Effector memory CD4-positive, alpha-beta T cell (primary cell): Measurements from ENCODE around the gene RNF138.
"Not testable (repeated sequence)": the region's sequence is repeated elsewhere in the genome, so short reads cannot be mapped to it uniquely, and the experiment has no call there.

Experiments used
- DNase-seq, 3 donors: peaks; one replicate each; pipeline ENCODE4 v3.0.0-alpha.2; 2020
- H3K27ac ChIP-seq: 2 replicates; pipeline ENCODE4 v1.7.0; 2013; ENCODE audit warnings: mild to moderate bottlenecking, low read length, moderate library complexity; ENCODE audit not compliant: insufficient read depth, poor library complexity, severe bottlenecking
- H3K27me3 ChIP-seq: replicated peaks from 2 replicates; pipeline ENCODE4 v1.7.0; 2013; ENCODE audit warnings: mild to moderate bottlenecking, low read length; ENCODE audit not compliant: insufficient read depth, control insufficient read depth, poor library complexity, severe bottlenecking
- H3K36me3 ChIP-seq: 2 replicates; pipeline ENCODE4 v1.7.0; 2013; ENCODE audit warnings: mild to moderate bottlenecking, low read length, moderate library complexity; ENCODE audit not compliant: control insufficient read depth, insufficient read depth
- H3K4me1 ChIP-seq: 2 replicates; pipeline ENCODE4 v1.7.0; 2013; ENCODE audit warnings: low read length, mild to moderate bottlenecking; ENCODE audit not compliant: control insufficient read depth, insufficient read depth, poor library complexity, severe bottlenecking
- H3K4me3 ChIP-seq: 2 replicates; pipeline ENCODE4 v1.7.0; 2013; ENCODE audit warnings: low read length, low read depth, mild to moderate bottlenecking; ENCODE audit not compliant: insufficient read depth, poor library complexity, severe bottlenecking
- H3K9me3 ChIP-seq: 2 replicates; pipeline ENCODE4 v1.7.0; 2013; ENCODE audit warnings: mild to moderate bottlenecking, low read length, moderate library complexity; ENCODE audit not compliant: control insufficient read depth

RNF138 gene

GRCh38 chr18:32126538-32126937 lies 34.9 kb downstream of the RNF138 start:
- no peak for DNase-seq
- Histone ChIP-seq H3K4me1 (no peaks in the 10 kb centered on the region), H3K4me3 (no peak overlapping the region), H3K9me3 (no peaks in the 10 kb centered on the region), H3K27ac (no peak overlapping the region), H3K36me3 (peaks cover 38% of the 10 kb centered on the region), H3K27me3 (no peaks in the 10 kb centered on the region)

GRCh38 chr18:32135625-32136024 lies 44.0 kb downstream of the RNF138 start:
- Histone ChIP-seq H3K27me3 (no peaks in the 10 kb centered on the region), H3K27ac (no peak overlapping the region), H3K4me1 (no peaks in the 10 kb centered on the region), H3K4me3 (no peak overlapping the region), H3K9me3 (no peaks in the 10 kb centered on the region), H3K36me3 (peaks cover 10% of the 10 kb centered on the region)
- no peak for DNase-seq

GRCh38 chr18:32138332-32138982 lies 46.8 kb downstream of the RNF138 start:
- Histone ChIP-seq H3K36me3 (no peaks in the 10 kb centered on the region), H3K27me3 (no peaks in the 10 kb centered on the region), H3K4me1 (no peaks in the 10 kb centered on the region), H3K27ac (no peak overlapping the region), H3K4me3 (no peak overlapping the region), H3K9me3 (no peaks in the 10 kb centered on the region)
- DNase-seq: no peak

GRCh38 chr18:32139835-32140283 lies 48.2 kb downstream of the RNF138 start:
- Histone ChIP-seq H3K27me3 (no peaks in the 10 kb centered on the region), H3K4me3 (no peak overlapping the region), H3K9me3 (no peaks in the 10 kb centered on the region), H3K27ac (no peak overlapping the region), H3K4me1 (no peaks in the 10 kb centered on the region), H3K36me3 (no peaks in the 10 kb centered on the region)
- no peak for DNase-seq

GRCh38 chr18:32148185-32148870 lies 56.7 kb downstream of the RNF138 start:
- no peaks in the 10 kb centered on the region for H3K4me1 ChIP-seq
- H3K27ac ChIP-seq: no peak overlapping the region
- no peak for DNase-seq
- no peaks in the 10 kb centered on the region for H3K36me3 ChIP-seq
- no peaks in the 10 kb centered on the region for H3K9me3 ChIP-seq
- no peaks in the 10 kb centered on the region for H3K27me3 ChIP-seq
- no peak overlapping the region for H3K4me3 ChIP-seq

GRCh38 chr18:32152705-32153448 lies 61.2 kb downstream of the RNF138 start:
- H3K4me1 ChIP-seq: no peaks in the 10 kb centered on the region
- no peaks in the 10 kb centered on the region for H3K27me3 ChIP-seq
- H3K27ac ChIP-seq: no peak overlapping the region
- H3K9me3 ChIP-seq: no peaks in the 10 kb centered on the region
- no peak for DNase-seq
- no peaks in the 10 kb centered on the region for H3K36me3 ChIP-seq
- H3K4me3 ChIP-seq: no peak overlapping the region

- H3K27me3 ChIP-seq: no peaks in the 10 kb centered on the region
- no peaks in the 10 kb centered on the region for H3K4me1 ChIP-seq
- H3K9me3 ChIP-seq: no peaks in the 10 kb centered on the region
- no peaks in the 10 kb centered on the region for H3K36me3 ChIP-seq
- DNase-seq: no peak
- H3K27ac ChIP-seq: no peak overlapping the region
- H3K4me3 ChIP-seq: no peak overlapping the region
Measured at GRCh38 chr18:32156855-32157254, 65.2 kb downstream of the RNF138 start.

- Histone ChIP-seq H3K27ac (no peak overlapping the region), H3K4me3 (no peak overlapping the region), H3K36me3 (no peaks in the 10 kb centered on the region), H3K9me3 (no peaks in the 10 kb centered on the region), H3K27me3 (no peaks in the 10 kb centered on the region), H3K4me1 (no peaks in the 10 kb centered on the region)
- DNase-seq: no peak
Measured at GRCh38 chr18:32157580-32157979, 65.9 kb downstream of the RNF138 start.

- DNase-seq: peak; percentile 28 to 54 (median 43)
- H3K4me3 ChIP-seq: peak overlapping the region; percentile 27
- H3K27ac ChIP-seq: no peak overlapping the region
- no peaks in the 10 kb centered on the region for H3K36me3 ChIP-seq
- no peaks in the 10 kb centered on the region for H3K9me3 ChIP-seq
- no peaks in the 10 kb centered on the region for H3K4me1 ChIP-seq
- no peaks in the 10 kb centered on the region for H3K27me3 ChIP-seq
Measured at GRCh38 chr18:32158108-32158624, 66.5 kb downstream of the RNF138 start.

GRCh38 chr18:32158631-32159030 lies 67.0 kb downstream of the RNF138 start:
- not testable (repeated sequence) for H3K9me3 ChIP-seq, DNase-seq, H3K36me3 ChIP-seq, H3K4me1 ChIP-seq, H3K27me3 ChIP-seq, H3K27ac ChIP-seq
- peak overlapping the region; percentile 27 for H3K4me3 ChIP-seq
